ENCODE data around the gene HTR1D.
A peak's percentile ranks its signal among the peaks of the same experiment; 100 is the strongest.

Gene HTR1D

DNA sequence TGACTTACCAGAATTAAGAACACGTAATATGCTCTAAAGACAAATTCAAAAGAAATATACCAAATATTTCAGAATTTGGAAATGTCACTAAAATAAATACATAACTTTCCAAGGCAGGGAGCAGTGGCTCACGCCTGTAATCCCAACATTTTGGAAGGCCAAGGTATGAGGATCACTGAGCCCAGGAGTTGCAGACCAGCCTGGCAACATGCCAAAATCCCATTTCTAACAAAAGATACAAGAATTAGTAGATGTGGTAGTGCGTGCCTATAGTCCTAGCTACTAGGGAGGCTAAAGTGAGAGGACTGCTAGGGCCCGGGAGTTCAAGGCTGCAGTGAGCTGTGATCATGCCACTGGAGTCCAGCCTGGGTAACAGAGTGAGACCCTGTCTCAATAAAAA, 60.4 kb downstream of the HTR1D start:
- TF ChIP-seq, protein P1, sequence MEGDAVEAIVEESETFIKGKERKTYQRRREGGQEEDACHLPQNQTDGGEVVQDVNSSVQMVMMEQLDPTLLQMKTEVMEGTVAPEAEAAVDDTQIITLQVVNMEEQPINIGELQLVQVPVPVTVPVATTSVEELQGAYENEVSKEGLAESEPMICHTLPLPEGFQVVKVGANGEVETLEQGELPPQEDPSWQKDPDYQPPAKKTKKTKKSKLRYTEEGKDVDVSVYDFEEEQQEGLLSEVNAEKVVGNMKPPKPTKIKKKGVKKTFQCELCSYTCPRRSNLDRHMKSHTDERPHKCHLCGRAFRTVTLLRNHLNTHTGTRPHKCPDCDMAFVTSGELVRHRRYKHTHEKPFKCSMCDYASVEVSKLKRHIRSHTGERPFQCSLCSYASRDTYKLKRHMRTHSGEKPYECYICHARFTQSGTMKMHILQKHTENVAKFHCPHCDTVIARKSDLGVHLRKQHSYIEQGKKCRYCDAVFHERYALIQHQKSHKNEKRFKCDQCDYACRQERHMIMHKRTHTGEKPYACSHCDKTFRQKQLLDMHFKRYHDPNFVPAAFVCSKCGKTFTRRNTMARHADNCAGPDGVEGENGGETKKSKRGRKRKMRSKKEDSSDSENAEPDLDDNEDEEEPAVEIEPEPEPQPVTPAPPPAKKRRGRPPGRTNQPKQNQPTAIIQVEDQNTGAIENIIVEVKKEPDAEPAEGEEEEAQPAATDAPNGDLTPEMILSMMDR (IDR thresholded peaks at IDR 0.05; ENCODE audit: low read depth, low read length): no peak

DNA sequence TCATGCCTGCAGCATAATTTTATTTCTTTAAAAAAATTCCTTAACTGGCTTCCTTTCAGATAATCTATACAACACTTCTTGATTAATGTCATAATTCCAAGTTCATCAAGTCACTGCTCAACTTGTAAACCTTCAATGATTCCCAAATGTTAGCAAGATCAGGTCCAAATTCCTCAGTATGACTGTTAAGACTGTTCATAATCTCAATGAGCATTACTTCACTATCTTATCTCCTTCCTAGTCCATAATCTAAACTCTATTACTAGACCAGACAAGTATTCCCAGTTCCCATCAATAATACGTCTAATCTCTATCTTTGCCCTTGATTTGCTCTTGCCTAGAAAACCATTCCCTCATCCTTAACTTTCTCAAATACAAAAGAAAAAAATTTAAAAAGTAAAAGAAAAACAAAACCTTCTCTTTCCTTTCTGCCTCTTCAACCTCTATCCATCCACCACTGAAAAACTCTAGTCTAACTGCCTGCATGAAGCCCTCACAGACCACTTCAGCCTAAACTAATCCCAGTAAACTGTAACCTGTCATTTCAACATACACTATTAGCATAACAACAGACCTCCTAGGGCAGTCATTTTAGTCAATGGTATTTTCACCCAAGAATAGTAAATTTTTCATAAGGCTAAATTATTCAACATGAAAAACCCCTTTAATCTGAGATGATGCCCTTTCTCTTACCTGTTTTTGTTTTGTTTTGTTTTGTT, 64.2 kb downstream of the HTR1D start:
- DNase-seq (ENCODE audit: low read depth in 2 of 2): no peak
- H3K4me3 ChIP-seq (replicated peaks in 1 of 2; ENCODE audit: low read depth in 2 of 2, low read length in 2 of 2): no peak overlapping the region
- TF ChIP-seq, protein P1 (IDR thresholded peaks at IDR 0.05; ENCODE audit: low read depth, low read length): no peak

More for the DNA sequence above, 60.4 kb downstream of the HTR1D start:
- no peak for DNase-seq (ENCODE audit: low read depth in 2 of 2)
- no peak overlapping the region for H3K4me3 ChIP-seq (replicated peaks in 1 of 2; ENCODE audit: low read depth in 2 of 2, low read length in 2 of 2)

DNA sequence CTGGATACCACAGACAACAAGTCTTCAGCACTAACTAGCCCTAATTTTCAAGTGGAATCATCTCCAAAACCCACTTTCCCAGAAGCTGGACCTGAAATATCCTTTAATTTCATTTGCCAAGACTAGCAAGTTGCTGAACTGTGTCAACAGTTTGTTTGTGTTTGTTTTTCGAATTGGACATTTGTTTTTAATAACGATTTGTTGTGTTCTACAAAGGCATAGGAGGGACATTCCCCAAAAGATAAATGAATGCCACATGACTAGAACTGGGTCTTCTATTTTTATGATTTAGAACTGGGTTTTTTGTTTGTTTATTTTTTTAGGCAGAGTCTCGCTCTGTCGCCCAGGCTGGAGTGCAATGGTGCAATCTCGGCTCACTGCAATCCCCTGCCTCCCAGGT, 66.6 kb downstream of the HTR1D start:
- H3K4me3 ChIP-seq (replicated peaks in 1 of 2; ENCODE audit: low read depth in 2 of 2, low read length in 2 of 2): no peak overlapping the region
- no peak for DNase-seq (ENCODE audit: low read depth in 2 of 2)
- TF ChIP-seq, protein P1 (IDR thresholded peaks at IDR 0.05; ENCODE audit: low read depth, low read length): no peak

DNA sequence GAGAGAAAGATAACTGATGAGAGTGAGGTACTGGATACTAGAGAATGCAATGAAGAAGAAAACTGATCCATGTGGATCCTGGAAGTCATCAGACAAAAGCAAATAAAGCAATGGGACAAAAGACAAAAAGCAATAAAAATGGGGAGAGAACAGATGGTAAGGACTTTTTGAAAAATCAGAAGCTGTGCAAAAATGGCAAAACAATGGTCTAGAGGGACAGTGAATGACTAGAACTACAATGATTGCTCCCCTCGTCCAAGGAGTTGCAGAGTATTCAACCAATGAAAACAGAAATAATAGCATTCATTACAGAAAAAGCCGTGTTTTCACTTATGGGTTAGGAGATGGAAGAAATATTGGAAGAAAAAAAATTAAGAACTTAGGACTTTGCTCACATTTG, 67.2 kb downstream of the HTR1D start:
- no peak overlapping the region for H3K4me3 ChIP-seq (replicated peaks in 1 of 2; ENCODE audit: low read depth in 2 of 2, low read length in 2 of 2)
- TF ChIP-seq, protein P1 (IDR thresholded peaks at IDR 0.05; ENCODE audit: low read depth, low read length): no peak

DNA sequence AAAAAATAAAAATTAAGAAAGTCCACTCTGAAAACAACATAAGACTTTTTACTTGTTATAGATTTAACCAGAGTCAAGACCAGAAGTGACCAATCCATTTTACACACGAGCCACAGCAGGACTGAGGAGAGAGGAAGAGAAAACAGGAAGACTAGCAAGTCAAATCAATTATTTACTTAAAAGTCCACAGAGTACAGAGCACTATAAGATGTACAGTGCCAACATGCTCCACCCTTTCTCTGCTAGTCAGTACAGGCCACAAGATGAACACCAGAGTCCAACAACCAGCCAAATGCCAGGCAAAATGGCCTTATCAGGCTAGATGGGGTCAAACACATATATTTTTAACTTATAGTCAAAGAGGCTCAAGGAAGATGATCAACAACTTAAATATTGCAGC, 68.2 kb downstream of the HTR1D start:
- peak in 1 of 2 donors; percentile 13 for DNase-seq (ENCODE audit: low read depth in 2 of 2)
- TF ChIP-seq, protein P1 (IDR thresholded peaks at IDR 0.05; ENCODE audit: low read depth, low read length): no peak

More for the DNA sequence above, 67.2 kb downstream of the HTR1D start:
- no peak for DNase-seq (ENCODE audit: low read depth in 2 of 2)

DNA sequence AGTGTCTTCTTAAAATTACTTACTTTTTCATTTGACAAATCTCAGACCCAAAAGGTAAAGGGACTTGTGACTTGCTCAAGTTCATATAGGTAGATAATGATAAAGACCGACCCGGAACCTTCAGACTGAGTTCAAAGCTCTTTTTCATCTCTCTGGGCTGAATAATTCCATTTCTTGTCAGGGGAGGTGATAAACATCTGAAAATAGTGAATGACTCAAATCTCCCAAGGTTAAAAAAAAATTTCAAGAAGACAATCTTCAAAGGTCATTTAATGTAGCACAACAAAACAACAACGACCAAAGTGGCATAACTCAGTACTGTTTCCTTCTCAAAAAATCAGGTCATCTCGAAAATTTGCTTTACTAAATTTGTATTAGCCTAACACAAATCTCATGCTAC, 69.2 kb downstream of the HTR1D start:
- TF ChIP-seq, protein P1 (IDR thresholded peaks at IDR 0.05; ENCODE audit: low read depth, low read length): no peak
- peak in 1 of 2 donors; percentile 18 for DNase-seq (ENCODE audit: low read depth in 2 of 2)
- no peak overlapping the region for H3K4me3 ChIP-seq (replicated peaks in 1 of 2; ENCODE audit: low read depth in 2 of 2, low read length in 2 of 2)

More for the DNA sequence above, 68.2 kb downstream of the HTR1D start:
- no peak overlapping the region for H3K4me3 ChIP-seq (replicated peaks in 1 of 2; ENCODE audit: low read depth in 2 of 2, low read length in 2 of 2)

Data from cardiac fibroblast (primary cell).